Fibroblast of upper back skin (primary cell): ENCODE results near the gene GLCCI1.

Experiments used
- DNase-seq: peaks from one replicate; pipeline ENCODE4 v3.0.0-alpha.2; 2013

Gene GLCCI1

GRCh38 chr7:7968544-7969305 is at the start of gene GLCCI1:
GLCCI1 (plus strand) TSS chr7:7968796; CDS start chr7:7969351, 555 bp downstream.
- peak; percentile 97 for DNase-seq

GRCh38 chr7:7919449-7919945 is 49.1 kb upstream of the GLCCI1 start:
- no peak for DNase-seq

GRCh38 chr7:7920056-7920455 is 48.5 kb upstream of the GLCCI1 start:
- DNase-seq: no peak

GRCh38 chr7:7920481-7920880 is 48.1 kb upstream of the GLCCI1 start:
- no peak for DNase-seq

GRCh38 chr7:7921830-7922229 is 46.8 kb upstream of the GLCCI1 start:
- DNase-seq: no peak

GRCh38 chr7:7922684-7923385 is 45.8 kb upstream of the GLCCI1 start:
- no peak for DNase-seq

- no peak for DNase-seq
Observed at GRCh38 chr7:7923818-7924217, 44.8 kb upstream of the GLCCI1 start.

GRCh38 chr7:7924303-7924702 is 44.3 kb upstream of the GLCCI1 start:
- DNase-seq: no peak

- no peak for DNase-seq
Observed at GRCh38 chr7:7931626-7932025, 37.0 kb upstream of the GLCCI1 start.

GRCh38 chr7:7932553-7932952 is 36.0 kb upstream of the GLCCI1 start:
- no peak for DNase-seq

GRCh38 chr7:7933915-7934526 is 34.6 kb upstream of the GLCCI1 start:
- DNase-seq: no peak

- DNase-seq: no peak
Observed at GRCh38 chr7:7934945-7935344, 33.7 kb upstream of the GLCCI1 start.

- no peak for DNase-seq
Observed at GRCh38 chr7:7938471-7938870, 30.1 kb upstream of the GLCCI1 start.

- DNase-seq: no peak
Observed at GRCh38 chr7:7943951-7944350, 24.6 kb upstream of the GLCCI1 start.

- no peak for DNase-seq
Observed at GRCh38 chr7:7944619-7945282, 23.8 kb upstream of the GLCCI1 start.

GRCh38 chr7:7946486-7946885 is 22.1 kb upstream of the GLCCI1 start:
- no peak for DNase-seq

GRCh38 chr7:7948232-7948631 is 20.4 kb upstream of the GLCCI1 start:
- no peak for DNase-seq

GRCh38 chr7:7953806-7954205 is 14.8 kb upstream of the GLCCI1 start:
- peak; percentile 77 for DNase-seq

GRCh38 chr7:7956531-7957128 is 12.0 kb upstream of the GLCCI1 start:
- peak; percentile 68 for DNase-seq

- DNase-seq: no peak
Observed at GRCh38 chr7:7957513-7957912, 11.1 kb upstream of the GLCCI1 start.

- DNase-seq: no peak
Observed at GRCh38 chr7:7959979-7960670, 8.5 kb upstream of the GLCCI1 start.

GRCh38 chr7:7962851-7963250 is 5.7 kb upstream of the GLCCI1 start:
- peak; percentile 26 for DNase-seq
